CD1c-positive myeloid dendritic cell (primary cell): ENCODE results near the gene FAM131C.
"Not testable (repeated sequence)": the region's sequence is repeated elsewhere in the genome, so short reads cannot be mapped to it uniquely, and the experiment has no call there.

Experiments used
- DNase-seq: peaks from one replicate; pipeline ENCODE4 v3.0.0-alpha.2; 2016; ENCODE audit errors: extremely low spot score

FAM131C gene

DNA sequence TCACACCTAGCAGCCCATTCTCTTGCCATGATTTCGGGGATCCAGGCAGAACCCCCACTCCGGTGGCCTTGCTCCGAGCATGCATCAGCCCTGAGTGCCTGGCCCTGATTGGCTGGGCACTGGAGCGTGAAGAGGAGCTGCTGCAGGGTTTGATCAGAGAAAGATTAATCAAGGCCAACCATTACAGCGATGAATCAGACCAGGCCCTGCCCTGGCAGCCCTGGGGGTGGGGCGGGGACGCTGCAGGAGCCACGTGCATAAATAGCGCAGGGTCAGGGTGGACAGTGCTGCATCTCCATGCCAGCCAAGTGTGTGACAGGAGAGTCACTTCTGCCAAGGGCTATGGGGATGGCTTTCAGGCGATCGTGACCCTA is 3.4 kb upstream of the FAM131C start:
- no peak for DNase-seq

GRCh38 chr1:16076031-16076864 is 2.8 kb upstream of the FAM131C start:
- DNase-seq: no peak

DNA sequence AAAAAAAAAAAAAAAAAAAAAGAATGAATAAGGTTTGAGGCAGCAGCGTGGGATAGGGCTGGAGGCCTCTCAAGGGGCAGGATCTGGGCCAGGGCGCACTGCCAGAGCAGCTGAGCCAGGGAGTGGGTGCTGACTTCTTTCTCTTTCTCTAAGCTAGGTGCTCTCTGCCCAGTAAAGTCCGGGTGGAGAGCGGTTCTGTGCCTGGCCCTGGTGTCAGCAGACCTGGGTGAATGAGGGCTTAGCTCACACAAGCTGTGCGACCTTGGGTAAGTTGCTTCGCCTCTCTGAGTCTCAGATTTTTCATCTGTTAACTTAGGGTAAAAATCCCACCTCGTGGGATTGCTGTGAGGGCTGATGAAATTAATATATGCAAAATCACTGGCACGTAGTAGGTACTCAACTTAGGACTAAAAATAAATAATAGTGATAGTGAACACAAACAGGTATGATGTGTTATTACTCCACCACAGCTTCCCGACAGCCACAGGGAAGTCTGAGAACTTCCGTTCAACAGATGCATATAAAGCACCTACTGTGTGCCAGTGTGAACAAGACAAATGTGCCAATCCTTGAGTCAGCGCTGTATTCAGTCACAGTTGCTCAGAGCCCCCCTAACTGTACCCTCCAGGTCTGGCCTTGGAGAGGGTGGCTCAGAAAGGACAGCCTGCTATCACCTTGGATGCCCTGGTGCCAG is 2.0 kb upstream of the FAM131C start:
- DNase-seq: no peak

DNA sequence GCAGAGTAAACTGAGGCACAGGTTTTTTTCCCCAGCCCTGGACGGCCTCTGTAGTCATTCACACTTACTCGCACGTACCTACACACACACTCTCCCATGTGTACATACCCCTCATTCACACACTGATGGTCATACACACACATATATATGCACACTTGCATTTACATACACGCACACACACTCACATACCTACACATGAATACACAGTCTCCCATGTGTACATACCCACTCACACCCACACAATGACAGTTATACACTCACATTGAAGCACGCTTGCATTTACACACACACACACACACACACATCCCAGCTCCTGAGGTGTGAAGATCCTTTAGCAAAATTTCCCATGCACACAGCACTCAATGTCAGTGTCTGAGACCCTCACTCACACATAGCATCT is 766 bp upstream of the FAM131C start:
- DNase-seq: no peak

GRCh38 chr1:16072616-16073484 is 601 bp downstream of the FAM131C start:
- no peak for DNase-seq

- DNase-seq: no peak
These were observed 1.4 kb downstream of the FAM131C start for GRCh38 chr1:16072095-16072494.

DNA sequence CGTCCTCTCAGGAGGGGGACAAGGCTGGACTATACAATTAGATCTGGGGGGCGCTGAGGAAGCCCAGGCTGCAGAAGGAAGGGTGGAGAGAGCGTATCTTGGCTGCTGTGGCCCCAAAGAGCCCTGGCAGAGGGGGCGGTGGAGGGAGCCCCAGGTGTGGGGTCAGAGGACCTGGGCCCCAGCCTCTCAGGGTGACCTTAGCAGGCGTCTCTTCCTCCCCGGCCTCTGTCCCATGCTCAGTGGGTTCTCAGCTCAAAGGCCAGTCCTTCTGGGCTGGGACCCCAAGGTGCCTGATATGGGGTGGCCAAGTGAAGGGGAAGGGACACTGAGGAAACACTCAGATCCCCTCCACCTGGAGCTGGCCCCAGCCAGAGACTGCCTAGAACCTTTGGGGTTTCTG is 1.8 kb downstream of the FAM131C start:
- DNase-seq: no peak

DNA sequence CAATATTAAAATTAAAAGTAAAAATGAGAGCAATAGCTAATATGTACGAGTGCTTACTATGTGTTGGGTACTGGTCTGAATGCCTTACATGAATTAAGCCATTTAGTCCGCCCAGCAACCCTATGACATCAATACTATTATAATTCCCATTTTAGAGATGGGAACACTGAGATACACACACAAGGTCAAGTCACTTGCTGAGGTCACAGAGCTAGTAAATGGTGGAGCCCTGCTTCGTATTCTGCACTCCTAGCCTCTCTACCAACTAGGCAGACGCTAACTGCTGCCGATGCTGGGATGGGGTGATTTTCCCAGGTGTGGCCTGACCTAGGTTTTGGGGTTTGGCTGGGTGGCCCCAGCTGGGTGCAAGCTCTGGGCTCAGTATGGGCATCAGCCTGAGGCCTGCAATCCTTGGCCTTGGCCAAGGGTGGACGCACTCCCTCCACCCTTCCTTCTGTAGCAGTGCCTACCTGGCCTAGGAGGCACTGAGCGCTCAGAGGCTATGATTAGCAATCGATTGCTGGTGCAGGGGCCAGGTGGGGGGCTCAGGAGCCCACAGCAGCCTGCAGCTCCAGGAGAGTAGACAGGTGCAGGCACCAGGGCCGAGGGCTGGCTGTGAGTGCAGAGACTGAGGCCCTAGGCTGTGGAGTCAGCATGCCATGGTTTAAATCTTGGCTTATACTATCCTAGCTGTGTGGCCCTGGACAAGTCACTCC is 2.7 kb downstream of the FAM131C start:
- DNase-seq: no peak

DNA sequence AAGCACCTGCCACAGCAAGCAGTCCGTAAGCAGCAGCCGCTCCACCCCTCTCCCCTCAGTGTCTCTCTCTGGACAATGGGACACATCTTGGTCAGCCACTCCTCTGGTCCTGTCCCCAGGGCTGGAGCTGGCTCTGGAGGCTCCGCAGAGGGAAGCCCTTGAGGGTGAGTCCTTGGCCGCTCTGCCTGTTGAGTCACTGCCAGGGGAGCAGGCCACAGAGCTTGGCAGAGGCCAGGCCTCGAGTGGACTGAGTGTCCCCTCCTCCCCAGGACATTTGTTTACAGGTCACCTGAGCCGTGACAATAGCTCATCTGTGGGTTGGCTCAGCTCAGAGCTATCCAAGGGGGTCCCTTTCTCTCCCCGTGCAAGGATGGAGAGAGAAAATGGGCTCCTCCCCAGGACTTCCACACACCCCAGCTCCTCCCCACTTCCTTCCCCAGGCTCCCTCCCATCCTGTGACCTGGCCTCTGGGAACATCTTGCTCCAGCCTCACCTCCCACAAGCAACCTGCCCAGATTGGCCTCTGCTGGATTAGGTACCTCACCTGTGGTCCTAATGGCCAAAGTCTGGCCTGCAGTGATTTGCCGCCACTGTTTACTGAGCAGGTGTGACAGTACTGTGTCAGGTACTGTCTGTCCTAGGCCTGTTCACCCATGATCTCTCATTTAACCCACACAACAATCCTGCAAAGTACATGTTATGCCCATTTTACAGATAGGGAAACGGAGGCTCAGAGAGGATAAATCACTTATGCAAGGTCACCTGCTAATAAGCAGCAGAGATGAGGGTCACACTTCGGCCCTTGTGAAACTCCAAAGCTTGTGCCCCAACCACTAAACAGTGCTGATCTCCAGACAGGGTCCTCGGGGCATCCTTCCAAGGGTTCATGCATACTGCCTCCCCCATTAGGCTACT is 4.8 kb downstream of the FAM131C start:
- DNase-seq: no peak

- no peak for DNase-seq
These were observed 5.5 kb downstream of the FAM131C start for GRCh38 chr1:16067933-16068332.

- DNase-seq: no peak
These were observed 6.2 kb downstream of the FAM131C start for GRCh38 chr1:16067127-16067768.

DNA sequence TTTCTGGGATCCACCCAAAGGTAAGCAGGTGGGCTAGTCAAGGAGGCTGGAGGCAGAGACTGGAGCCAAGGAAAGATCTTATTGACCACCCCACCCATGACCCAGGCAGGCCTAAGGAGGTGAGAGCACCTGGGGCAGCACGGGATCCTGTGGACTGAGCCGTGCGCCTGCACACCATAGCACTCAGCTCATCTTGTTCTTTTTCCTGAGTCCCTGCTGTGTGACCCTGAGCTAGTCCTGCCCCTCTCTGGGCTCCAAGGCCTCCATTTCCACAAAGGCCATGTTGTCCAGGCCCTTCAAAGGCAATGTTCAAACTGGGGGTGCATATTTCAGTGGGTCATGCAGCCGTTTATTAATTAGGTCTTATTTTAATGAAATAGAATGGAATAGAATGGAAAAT is 7.2 kb downstream of the FAM131C start:
- DNase-seq: no peak

DNA sequence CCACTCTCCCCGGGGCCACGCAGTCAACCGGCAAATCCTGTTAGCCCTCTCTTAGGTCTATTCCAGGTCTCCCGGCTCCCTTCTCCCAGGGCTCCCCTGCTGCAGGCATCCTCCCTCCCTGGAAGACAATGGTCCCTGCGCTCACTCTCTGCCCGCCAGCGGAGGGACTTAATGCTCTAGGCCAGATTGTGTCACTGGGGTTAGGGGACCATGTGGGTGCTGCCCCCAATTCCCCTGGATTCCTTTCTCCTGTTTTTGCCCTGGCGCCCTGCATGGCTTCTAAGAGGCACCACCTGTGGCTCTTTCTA is 8.2 kb downstream of the FAM131C start:
- DNase-seq: no peak

DNA sequence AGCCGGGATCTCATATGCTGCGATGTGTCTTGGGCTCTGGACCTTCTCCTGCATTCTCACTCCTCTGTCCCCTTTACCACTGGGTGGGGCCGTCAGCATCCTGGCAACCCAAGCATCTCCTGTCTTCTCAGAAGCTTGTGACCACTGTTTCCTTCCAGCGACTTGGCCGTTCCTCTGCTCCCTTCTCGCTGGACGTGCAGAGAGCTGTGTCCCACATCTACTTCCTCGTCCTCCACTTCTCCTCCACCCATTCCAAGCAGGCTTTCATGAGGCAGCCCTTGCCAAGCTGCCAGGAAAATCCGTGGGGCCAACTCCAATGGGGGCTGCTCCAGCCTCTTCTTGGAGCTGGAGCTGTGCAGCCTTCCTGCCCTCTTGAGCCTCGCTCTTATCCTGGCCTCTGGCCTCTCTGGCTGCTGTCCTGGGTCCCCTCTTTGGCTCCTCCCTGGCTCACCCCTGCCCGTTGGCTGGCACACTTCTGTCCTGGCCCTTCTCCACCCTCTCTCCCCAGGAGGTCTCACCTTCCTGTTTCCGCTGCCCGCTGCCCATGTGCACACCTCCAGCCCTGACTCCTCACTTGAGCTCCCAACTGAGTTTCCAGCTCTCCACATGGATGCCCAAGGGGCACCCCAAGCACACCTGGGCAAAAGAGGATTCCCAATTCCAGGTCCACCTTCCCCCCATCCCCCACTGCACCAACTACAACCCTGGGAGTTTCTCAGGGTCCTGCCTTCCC is 8.7 kb downstream of the FAM131C start:
- DNase-seq: no peak

DNA sequence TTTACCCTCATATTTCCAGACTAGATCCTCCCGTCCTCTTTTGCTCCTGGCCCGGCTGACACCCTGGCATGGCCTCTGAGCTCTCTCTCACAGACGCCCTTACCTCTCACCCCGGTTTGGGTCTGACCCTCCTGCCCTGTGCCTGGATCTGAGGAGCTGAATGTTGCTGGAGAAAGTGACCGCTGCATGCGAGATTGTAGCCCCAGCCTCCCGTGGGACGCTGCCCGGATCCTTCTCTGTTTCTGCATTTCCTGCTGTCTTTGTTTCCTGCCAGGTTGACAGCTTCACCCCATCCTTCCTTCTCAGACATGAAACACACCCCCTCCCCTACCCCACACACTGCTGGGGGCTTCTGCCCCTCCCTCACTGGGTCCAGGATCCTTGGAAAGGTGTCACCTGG is 9.5 kb downstream of the FAM131C start:
- DNase-seq: no peak

DNA sequence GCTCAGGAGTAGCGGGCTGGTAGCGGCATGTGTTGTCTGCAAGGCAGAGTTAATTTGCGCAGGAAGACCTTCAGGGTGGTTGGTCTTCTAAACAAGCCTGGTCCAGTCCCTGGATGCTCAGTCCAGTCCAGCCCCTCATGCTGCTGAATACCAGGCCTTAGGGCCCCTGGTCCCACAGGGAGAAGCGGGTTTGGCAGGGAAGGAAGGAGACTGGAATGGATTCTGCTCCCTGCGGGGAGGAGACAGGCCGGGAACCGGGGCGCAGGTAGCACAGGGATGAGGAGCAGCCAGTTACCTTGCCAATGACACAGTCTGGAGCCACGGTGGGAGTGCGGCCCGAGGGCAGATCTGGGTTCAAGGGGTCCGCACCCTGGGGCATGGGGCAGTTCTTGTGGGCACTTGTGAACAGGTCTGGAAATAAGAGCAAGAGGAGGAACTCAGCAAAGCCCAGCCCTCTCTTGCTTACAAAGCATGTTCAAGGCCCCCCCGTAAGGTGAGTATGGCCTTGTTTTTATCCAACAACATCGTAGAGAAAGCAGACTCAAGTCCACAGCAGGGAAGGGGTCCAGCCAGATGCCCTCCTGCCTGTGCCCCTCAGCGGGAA is 10.1 kb downstream of the FAM131C start:
- no peak for DNase-seq

- not testable (repeated sequence) for DNase-seq
These were observed 10.8 kb downstream of the FAM131C start for GRCh38 chr1:16062687-16063075.

DNA sequence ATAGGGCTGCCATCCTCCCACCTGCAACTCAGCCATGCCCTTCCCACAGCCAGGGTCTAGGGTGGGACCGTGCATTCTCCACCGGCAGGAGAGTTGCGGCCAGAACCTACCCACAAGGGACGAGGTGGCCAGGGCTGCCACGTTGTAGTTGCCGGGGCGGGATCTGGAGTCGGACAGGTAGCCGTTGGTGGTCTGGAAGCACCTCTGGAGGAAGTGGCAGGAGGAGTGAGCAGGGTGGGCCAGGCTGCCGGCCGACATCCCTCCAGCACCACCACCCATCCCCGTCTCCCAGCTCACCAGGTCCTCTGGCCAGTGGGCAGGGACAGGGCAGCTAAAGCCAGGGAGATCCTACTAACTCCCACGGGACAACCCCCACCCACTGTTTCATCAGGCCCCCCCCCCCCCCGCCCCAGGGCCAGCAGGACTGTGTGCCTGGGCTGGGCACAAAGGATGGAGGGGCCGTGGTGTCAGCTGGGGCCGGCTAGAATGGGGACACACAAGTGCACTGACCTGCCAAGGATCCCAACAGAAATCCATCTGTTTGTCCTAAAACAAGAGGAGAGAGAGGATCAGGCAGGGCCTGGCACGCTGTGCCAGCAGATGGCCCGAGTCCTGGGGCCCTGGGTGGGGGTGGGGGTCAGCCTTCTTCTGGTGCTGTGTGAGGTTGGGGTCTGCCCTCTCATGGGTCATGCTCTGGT is 11.3 kb downstream of the FAM131C start:
- not testable (repeated sequence) for DNase-seq

DNA sequence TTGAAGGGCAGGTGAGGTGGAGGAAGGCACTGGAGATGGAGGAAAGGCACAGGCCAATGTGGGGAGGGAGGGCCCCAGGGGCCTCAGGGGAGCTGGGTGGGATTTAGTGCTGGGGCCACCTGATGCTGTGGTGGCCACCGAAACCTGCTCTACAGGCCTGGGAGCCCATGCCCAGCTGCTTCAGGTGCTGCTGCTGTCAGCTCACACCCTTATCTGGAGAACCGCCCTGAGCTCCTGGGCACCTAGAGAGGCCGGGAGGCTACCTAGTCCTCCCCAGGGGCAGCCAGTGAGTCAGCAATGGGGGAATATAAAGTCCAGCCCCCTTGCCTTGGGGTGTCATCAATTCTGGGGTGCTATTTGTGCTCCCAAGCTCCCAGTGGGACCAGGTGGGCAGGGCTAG is 12.2 kb downstream of the FAM131C start:
- DNase-seq: no peak
